Breast epithelium (tissue), 3 donors: ENCODE data around the gene PSMB9.

Source experiments
- POLR2A ChIP-seq: fragments of 450-650 bp; IDR thresholded peaks from one replicate; pipeline ENCODE4 v1.6.1; 2016; ENCODE audit warnings: antibody characterized with exemption, mild to moderate bottlenecking, moderate library complexity
- TF ChIP-seq, protein P1 (sequence below), 3 donors: fragments of 450-650 bp; IDR thresholded peaks; one replicate each; pipeline ENCODE4 v1.5.1; 2016 to 2017; ENCODE audit warnings: antibody characterized with exemption in 3 of 3, mild to moderate bottlenecking in 3 of 3, moderate library complexity in 3 of 3

DNA sequence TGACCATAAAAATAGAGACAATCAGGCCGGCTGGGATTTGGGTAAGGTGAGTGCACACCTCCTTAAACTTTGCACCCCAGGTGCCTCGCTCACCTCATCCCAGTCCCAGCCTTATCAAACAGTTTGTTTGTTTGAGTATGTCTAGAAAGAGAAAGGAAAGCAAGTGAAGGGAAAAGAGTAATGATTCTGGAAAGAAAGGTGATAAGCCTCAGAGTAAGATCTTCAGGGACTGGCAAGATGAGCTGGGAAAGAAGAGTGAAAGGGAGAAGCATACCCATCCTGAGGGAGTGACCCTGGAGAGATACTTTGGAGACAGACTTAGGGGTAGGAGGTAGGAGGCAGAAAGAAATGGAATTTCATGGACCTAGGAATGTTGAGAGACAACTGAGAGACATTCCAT is 17.1 kb upstream of the PSMB9 start:
- TF ChIP-seq POLR2A, result no peak
- TF ChIP-seq, protein P1, sequence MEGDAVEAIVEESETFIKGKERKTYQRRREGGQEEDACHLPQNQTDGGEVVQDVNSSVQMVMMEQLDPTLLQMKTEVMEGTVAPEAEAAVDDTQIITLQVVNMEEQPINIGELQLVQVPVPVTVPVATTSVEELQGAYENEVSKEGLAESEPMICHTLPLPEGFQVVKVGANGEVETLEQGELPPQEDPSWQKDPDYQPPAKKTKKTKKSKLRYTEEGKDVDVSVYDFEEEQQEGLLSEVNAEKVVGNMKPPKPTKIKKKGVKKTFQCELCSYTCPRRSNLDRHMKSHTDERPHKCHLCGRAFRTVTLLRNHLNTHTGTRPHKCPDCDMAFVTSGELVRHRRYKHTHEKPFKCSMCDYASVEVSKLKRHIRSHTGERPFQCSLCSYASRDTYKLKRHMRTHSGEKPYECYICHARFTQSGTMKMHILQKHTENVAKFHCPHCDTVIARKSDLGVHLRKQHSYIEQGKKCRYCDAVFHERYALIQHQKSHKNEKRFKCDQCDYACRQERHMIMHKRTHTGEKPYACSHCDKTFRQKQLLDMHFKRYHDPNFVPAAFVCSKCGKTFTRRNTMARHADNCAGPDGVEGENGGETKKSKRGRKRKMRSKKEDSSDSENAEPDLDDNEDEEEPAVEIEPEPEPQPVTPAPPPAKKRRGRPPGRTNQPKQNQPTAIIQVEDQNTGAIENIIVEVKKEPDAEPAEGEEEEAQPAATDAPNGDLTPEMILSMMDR (IDR thresholded peaks at IDR 0.05), result no peak
